Fibroblast of the conjunctiva (primary cell): ENCODE measurements around the gene ASPHD2.
"Not testable (repeated sequence)": the region's sequence is repeated elsewhere in the genome, so short reads cannot be mapped to it uniquely, and the experiment has no call there.

Source experiments
- DNase-seq: peaks from one replicate; pipeline ENCODE4 v3.0.0-alpha.2; 2010; ENCODE audit warnings: low read depth

ASPHD2 gene, protein sequence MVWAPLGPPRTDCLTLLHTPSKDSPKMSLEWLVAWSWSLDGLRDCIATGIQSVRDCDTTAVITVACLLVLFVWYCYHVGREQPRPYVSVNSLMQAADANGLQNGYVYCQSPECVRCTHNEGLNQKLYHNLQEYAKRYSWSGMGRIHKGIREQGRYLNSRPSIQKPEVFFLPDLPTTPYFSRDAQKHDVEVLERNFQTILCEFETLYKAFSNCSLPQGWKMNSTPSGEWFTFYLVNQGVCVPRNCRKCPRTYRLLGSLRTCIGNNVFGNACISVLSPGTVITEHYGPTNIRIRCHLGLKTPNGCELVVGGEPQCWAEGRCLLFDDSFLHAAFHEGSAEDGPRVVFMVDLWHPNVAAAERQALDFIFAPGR

GRCh38 chr22:26428515-26429457 lies at the start of gene ASPHD2:
Gene ASPHD2, plus strand, starts transcription at chr22:26429260. Its CDS starts 4,356 bp downstream, at chr22:26433616.
- DNase-seq, result no peak

DNA sequence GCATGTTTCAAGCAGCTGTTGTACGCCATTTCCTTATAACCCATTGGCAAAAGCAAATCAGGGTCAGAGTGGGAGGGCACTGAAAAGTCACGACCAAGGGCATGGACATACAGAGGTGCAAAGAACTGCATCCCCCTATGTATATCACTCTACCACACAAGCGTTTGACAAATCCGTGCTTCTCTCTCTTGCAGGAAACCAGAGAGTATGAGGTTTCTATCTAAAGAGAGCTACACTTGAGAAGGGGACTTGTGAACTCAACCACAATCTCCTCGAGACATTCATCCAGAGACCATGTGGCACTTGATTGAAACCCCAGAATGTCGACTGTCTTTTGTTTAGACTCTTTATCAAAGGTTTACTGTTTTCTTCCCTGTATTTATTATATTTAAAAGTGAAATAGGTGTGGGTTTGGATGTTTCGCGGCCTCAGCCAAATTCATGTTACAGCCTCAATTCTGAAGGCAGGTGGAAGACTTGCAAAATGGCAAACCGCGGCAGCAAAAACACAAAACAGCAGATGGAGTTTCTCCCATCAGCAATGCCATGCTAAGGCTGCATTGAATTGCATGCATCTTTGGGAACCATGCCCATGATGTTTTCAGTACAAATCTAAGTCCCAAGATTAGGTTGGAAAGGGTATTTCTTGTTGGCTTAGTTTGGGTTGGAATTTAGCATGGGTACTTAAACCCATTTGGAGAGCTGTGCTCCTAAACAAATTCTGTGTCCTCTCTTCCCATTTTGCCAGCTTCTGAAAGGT lies 48.8 kb upstream of the ASPHD2 start:
- DNase-seq, result no peak

DNA sequence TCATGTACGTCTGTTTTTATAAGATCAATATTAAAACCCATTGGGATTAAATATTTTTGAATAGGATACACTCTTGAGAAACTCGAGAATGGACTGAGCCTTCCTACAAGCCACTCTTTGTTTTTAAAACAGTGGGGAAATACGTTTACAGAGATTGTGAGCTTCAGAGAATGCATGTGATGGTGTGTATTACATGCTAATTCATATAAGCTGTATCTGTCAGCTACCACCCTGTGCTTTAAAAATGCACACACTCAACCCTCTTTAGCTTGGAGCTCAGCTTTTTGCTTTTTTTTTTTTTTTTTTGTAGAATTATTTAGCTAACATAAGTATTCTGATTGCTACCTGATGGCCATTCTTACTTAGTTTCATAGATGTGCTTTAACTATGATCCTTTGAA lies 46.3 kb upstream of the ASPHD2 start:
- no peak for DNase-seq

DNA sequence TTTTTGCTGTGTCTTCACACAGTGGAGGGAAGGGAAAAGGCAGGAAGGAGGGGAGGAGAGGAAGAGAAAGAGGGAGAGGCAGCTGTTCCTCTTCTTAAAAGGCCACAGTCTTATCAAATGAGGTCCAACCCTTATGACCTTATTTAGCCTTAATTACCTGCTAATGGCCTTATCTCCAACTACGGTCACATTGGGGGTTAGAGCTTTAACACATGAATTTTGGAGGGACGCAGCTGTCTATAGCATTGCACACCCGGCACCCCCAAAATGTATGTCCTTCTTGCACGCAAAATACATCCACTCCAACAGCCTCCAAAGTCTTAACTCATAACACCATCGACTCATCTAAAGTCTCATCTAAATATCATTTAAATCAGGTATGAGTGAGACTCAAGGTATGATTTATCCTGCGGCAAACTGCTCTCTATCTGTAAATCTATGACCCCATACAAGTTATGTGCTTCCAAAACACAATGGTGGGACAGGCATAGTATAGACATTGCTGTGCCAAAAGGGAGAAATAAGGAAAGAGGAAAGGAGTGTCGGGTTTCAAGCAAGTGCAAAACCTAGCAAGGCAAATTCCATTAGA lies 45.0 kb upstream of the ASPHD2 start:
- no peak for DNase-seq

DNA sequence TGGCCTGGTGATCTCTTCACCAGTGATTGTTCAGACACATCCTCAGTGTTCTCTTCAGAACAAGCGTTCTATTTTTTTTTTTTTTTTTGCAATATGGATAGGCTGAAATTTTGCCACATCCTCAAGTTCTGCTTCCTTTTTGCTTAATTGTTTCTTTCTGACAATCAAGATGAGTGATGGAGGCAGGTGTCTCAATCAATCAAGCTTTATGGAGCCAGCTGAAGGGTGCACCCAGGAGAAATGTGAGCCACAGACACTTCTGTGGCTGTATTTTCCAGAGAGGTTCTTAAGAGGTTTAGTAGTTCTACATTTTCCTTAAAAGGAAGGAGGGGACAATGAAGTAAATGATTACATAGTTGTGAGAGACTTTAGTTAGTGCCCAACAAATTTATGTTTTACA lies 43.9 kb upstream of the ASPHD2 start:
- no peak for DNase-seq

DNA sequence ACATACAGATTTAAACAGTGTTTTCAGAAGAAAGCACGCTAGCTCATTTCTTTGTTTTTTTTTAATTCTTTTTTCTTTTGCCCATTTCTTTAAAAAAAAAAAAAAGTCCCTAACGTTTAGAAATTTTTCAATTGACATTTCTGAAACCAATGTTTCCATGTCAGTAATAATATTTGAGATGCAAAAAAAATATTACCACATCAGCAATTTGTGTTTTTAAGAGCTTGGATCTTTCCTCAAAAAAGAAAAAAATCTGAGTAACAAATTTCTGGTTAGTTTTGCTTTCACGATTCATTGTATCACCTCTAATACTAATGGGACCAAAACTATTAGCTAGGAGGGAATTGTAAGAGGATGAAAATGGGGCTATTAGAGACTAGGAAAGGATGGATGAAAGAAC lies 39.9 kb upstream of the ASPHD2 start:
- DNase-seq, result no peak

DNA sequence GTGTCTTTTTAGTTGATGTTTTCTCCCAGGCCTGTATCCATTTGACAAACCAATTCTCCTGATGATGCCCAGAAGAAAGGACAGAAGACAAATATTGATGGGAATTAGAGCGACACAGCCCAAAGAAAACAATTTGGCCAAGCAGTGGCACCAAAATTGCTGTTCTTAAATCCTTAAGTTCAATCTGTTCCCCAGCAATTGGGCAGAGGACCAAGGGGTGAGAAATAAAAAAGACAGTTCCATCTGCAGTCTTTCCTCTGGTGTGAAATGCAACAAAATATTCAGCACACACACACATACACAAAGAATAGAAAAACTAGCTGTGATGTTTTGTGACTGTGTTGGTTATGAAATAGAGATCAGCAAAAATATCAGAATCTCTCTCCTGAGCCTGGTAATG lies 38.0 kb upstream of the ASPHD2 start:
- DNase-seq, result no peak

GRCh38 chr22:26391623-26392022 lies 37.4 kb upstream of the ASPHD2 start:
- DNase-seq, result no peak

- no peak for DNase-seq
Measured at GRCh38 chr22:26393929-26394328, 35.1 kb upstream of the ASPHD2 start.

DNA sequence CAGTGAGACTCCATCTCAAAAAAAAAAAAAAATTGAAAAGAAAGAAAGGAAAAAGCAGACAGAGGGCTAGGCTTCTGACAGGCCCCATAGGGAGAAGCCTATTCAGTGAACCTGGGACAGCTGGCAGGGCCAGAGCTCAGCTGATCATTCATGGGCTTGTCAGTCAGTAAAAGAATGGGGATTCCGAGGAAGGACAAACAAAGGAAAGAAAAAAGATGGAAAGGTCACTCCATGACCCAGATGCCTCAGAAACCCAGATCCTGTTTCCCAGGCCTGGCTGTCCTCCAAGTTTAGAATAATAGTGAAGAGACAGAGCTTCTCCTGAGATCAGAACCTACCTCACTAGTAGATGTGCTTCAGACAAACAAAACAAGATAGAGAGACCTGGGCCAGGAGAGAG lies 34.3 kb upstream of the ASPHD2 start:
- DNase-seq, result no peak

- DNase-seq, result no peak
Measured at GRCh38 chr22:26395926-26396325, 33.1 kb upstream of the ASPHD2 start.

DNA sequence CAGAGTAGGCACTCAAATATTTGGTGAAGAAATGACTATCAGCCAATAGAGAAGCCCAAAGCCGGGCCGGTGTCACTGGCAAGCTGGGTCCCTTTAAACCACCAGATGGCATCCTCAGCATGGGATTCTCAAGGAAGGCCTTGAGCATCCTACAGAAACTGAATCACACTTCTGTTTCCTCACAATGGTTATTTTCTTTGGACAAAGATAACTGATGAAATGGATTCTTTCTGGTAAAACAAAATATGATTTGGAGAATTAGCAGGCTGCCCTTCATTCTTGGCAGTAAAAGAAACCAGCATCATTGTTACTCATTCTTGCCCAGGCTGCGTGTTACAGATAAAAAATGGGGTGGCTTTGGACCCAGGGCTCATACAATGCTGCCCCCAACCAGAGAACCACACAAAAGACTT lies 30.3 kb upstream of the ASPHD2 start:
- DNase-seq, result peak; percentile 57

DNA sequence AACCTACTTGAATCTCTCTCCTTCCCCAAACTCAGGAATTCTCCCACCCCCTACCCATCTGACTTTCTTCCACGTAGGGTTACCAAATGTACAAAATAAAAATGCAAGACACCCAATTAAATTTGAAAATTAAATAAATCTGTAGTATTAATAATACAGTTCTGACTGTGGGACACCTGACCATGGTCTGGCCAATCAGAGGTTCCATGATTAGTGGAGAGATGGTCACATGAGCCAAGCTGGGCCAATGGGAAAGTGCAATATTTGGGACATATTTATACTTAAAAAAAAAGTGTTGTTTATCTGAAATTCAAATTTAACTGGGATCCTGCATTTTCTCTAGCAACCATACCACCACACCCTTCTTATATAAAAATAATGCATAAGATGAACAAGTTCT lies 29.8 kb upstream of the ASPHD2 start:
- DNase-seq, result no peak

DNA sequence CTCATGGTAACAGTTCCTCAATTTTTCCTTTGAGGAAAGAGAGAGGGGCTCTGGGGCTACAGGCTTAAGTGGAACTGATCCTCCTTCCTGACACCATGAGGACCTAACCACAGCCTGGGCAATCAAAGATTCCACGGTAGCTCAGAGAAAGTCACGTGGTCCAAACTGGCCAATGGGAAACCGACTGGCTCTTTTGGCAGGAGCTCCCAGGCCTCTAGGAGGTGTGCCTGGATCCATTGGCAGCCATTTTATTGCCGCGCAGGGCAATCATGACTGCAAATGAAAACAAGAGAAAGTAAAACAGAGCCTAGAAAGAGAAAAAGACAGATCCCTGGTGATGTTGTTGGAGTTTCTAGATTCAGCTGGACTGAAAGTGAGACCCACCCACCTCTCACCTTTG lies 27.3 kb upstream of the ASPHD2 start:
- DNase-seq, result no peak

DNA sequence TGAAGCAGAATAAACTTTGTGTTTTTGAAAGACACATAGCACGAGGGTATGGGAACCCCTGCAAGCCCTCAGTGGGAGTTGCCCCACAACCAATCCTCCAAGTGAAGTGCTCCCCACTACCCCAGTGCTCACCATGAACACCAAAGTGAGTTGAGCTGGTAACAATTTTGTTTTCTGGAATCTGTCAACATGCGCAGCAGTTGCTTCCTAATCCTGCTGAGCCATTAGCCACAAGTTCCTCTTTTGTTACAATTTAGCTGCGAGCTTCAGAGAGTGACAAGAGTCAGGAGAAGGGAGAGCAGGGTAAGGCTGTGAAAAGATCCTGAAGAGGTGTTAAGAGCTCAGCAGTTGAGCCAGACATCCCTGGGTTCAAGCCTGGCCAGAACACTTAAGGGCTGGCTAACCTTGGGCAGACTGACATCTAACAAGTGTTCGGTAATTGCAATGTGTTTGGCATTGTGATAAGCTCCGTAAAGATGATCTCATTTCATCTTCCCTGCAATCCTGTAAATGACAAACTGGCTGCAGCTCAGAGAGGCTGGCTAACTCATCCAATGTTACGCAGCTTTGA lies 24.1 kb upstream of the ASPHD2 start:
- DNase-seq, result no peak

GRCh38 chr22:26406118-26406517 lies 22.9 kb upstream of the ASPHD2 start:
- no peak for DNase-seq

DNA sequence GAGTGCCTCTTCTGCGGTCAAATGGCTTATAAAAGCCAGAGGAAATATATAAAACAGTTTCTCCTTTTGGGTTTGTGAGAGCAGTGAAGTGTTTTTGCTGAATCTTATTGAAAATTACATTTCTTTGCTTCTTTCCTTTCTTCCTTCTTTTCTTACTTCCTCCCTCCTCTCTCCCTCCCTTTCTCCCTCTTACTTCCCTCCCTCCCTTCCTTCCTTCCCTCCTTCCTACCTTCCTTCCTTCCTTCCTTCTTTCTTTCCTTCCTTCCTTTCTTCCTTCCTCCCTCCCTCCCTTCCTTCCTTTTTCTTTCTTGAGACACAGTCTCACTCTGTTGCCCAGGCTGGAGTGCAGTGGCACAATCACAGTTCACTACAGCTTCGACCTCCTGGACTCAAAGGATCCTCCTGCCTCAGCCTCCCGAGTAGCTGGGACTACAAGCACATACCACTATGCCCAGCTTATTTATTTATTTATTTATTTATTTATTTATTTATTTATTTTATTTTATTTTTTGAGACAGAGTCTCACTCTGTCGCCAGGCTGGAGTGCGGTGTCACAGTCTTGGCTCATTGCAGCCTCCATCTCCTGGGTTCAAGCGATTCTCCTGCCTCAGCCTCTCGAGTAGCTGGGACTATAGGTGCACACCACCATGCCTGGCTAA lies 20.4 kb upstream of the ASPHD2 start:
- DNase-seq, result not testable (repeated sequence)

DNA sequence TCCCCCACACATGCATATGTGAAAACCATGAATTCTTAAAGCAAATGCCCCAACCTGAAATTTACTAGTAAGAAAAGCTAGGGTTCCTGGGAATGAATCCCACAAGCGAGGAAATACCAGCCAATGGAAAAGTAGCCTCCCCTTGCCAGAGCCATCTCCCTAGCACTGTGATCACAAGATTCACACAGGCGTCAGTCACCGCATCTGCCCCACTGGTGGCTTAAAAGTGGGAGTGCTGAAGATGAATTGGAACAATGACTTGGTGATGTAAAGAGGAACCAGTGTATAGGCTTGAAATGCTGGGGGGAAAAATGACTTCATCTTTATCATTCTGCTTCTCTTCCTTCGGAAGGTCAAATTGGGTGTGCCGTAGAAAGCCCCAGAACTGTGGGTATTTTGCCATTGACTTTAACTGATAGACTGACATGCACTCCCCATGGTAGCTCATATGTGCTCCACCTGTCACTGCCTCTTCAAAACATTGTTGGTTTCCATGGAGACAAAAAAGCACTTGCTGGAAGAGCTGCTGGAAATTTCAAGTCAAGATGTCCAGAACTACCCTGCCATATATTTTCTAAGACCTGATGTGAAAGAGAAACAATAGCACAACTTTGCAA lies 19.2 kb upstream of the ASPHD2 start:
- DNase-seq, result no peak

DNA sequence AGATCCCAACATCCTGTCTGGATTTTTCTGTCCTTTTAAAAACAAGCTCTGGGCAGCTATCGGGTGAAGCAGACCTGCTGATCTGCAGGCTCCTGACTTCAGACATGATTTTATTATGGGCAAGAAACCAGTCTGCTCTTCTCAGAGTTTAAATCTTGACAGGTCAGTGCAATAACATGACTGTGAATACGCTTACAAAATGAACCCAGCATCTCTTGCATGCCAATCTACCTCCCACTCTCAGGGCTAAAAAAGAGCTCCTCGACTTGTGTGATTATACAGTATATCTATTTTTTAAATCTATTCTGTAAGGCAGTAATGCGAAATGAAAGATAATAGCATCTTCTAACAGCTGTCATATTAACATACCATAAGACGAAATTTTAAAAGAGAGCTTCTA lies 18.7 kb upstream of the ASPHD2 start:
- DNase-seq, result no peak

GRCh38 chr22:26414347-26414746 lies 14.7 kb upstream of the ASPHD2 start:
- no peak for DNase-seq

GRCh38 chr22:26416256-26416655 lies 12.8 kb upstream of the ASPHD2 start:
- DNase-seq, result no peak
